Natural killer cell treated with Interleukin-12 subunit alpha and Interleukin-12 subunit beta and Interleukin-15 and Interleukin-18, amount 100 ng/mL, for 72 hours (primary cell): ENCODE results near the gene ANAPC5. TPM values are rescaled to one million over a fixed set of nuclear protein-coding genes. Genes with fewer than 3 reads are reported as not detected.
A peak's percentile ranks its signal among the peaks of the same experiment; 100 is the strongest.
"Not testable (repeated sequence)": the region's sequence is repeated elsewhere in the genome, so short reads cannot be mapped to it uniquely, and the experiment has no call there.

ENCODE experiments used
- ATAC-seq, 2 donors: fragments of 150-1000 bp; cut with Tn5 transposase in 1 of 2; sonication (Bioruptor Pico), chemical (Tn5 transposase) in 1 of 2; 2 replicates each; pipeline ENCODE4 v1.10.0; 2021
- DNase-seq: peaks from one replicate; pipeline ENCODE4 v3.0.0; 2022; ENCODE audit warnings: low spot score
- H3K27ac Mint-ChIP-seq, 2 donors: 1 replicate in 1 of 2; 2 replicates in 1 of 2; pipeline ENCODE4 v1.8.0; 2022; ENCODE audit warnings: mixed read lengths in 2 of 2, mild to moderate bottlenecking in 1 of 2, moderate library complexity in 1 of 2
- H3K27me3 Mint-ChIP-seq, 2 donors: 1 replicate in 1 of 2; 2 replicates in 1 of 2; pipeline ENCODE4 v1.8.0; 2022; ENCODE audit warnings: mixed read lengths in 2 of 2
- H3K36me3 Mint-ChIP-seq: one replicate; pipeline ENCODE4 v1.8.0; 2022; ENCODE audit warnings: mixed read lengths
- H3K4me1 Mint-ChIP-seq, 2 donors: 1 replicate in 1 of 2; 2 replicates in 1 of 2; pipeline ENCODE4 v1.8.0; 2022; ENCODE audit warnings: low read depth in 2 of 2, mixed read lengths in 2 of 2, mild to moderate bottlenecking in 1 of 2
- H3K4me3 Mint-ChIP-seq: one replicate; pipeline ENCODE4 v1.8.0; 2022; ENCODE audit warnings: mixed read lengths
- H3K9me3 Mint-ChIP-seq: 2 replicates; pipeline ENCODE4 v1.8.0; 2022; ENCODE audit warnings: mixed read lengths
- total RNA-seq, 2 donors: library from RNA; stranded (reverse); gene quantifications; one replicate each; pipeline ENCODE4 v1.2.3, GENCODE V29; 2022

Gene ANAPC5
- total RNA-seq, 2 donors from 2014 or later, result 130 to 229 TPM

DNA sequence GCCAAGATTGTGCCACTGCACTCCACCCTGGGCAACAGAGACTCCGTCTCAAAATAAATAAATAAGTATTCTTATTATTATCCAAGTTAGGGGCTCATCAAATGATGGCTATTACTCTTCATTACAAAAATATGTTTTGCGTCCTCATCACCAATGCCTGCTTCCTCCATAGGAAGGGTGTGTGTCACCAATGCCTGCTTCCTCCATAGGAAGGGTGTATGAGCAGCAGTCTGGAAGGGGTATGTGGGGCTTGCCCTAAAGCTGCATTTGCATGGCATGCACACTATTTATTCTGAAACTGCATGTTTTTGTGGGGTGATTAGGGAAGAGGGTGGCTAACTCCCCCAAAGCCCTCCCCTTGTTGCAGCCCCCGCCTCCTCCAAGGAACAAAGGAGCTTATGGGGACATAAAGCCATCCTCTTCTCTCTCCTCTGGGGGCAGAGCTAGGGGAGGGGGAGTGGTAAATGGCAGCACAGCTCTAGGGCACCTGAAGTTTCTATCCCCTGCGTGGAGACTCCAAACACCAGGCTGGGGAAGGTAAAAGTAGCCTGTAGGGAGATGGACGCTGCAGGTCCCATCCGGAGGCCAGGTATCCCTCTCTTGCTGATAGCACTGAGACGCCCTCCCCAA, 57.0 kb downstream of the ANAPC5 start:
- no peak for ATAC-seq
- H3K4me1 Mint-ChIP-seq, result peaks cover 6 to 11% of the 10 kb centered on the region in 2 donors
- H3K36me3 Mint-ChIP-seq, result no peaks in the 10 kb centered on the region
- no peaks in the 10 kb centered on the region for H3K9me3 Mint-ChIP-seq
- H3K27me3 Mint-ChIP-seq, result no peaks in the 10 kb centered on the region
- DNase-seq, result no peak
- H3K4me3 Mint-ChIP-seq, result peak overlapping the region; percentile 85
- peak overlapping the region; percentile 59 to 73 for H3K27ac Mint-ChIP-seq

DNA sequence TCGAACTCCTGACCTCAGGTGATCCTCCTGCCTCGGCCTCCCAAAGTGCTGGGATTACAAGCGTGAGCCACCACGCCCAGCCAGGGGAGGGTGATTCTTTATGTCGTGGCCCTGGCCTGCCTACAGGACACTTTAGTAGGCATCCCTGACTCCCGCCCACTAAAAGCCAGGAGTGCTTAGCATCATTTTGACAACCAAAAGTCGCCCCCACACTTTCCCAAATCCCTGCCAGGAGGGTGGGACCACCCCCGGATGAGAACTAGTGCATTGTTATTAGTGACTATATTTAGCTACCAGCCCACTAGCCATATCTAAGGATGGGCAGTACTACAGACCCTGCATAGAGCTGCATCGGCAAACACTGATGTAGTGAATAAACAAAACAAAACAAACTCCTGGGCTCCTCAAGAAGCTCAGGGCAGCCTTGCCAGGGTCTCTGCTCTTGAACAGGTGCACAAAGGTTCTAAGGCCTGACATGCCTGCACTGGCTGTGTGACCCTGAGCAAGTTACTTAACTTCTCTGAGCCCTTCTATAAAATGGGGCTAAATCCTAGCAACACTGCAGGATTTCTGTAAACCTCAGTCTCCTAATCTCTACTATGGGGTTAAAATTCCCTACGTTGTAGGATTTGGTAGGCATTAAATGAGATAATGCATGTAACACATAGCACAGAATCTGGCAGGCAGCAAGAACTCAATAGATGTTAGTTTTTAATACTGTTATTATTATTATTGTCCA, 57.9 kb downstream of the ANAPC5 start:
- ATAC-seq (no peak), DNase-seq (no peak)
- Mint-ChIP-seq H3K9me3 (no peaks in the 10 kb centered on the region), H3K27me3 (no peaks in the 10 kb centered on the region), H3K27ac (no peak overlapping the region), H3K4me3 (no peak overlapping the region), H3K4me1 (peaks cover 6 to 11% of the 10 kb centered on the region in 2 donors), H3K36me3 (no peaks in the 10 kb centered on the region)

DNA sequence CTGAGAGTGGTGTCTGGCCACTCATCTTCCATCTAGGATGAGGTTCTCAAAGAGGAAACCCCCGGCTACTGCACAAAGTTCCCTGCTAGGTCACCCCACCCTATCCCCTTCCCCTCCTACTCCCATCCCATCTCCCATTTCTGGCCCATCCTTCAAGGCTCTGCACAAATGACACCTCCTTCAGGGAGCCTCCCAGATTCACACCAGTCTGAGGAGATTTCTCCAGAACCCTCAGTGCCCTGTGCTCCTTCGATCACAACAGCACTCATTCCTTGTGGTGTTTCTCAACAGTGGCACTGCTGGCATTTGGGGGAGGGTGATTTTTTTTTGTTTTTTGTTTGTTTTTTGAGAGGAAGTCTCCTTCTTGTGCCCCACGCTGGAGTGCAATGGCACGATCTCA, 58.6 kb downstream of the ANAPC5 start:
- ATAC-seq (no peak), DNase-seq (no peak)
- Mint-ChIP-seq H3K9me3 (no peaks in the 10 kb centered on the region), H3K36me3 (no peaks in the 10 kb centered on the region), H3K4me3 (no peak overlapping the region), H3K27me3 (no peaks in the 10 kb centered on the region), H3K27ac (no peak overlapping the region), H3K4me1 (peaks cover 6 to 11% of the 10 kb centered on the region in 2 donors)

DNA sequence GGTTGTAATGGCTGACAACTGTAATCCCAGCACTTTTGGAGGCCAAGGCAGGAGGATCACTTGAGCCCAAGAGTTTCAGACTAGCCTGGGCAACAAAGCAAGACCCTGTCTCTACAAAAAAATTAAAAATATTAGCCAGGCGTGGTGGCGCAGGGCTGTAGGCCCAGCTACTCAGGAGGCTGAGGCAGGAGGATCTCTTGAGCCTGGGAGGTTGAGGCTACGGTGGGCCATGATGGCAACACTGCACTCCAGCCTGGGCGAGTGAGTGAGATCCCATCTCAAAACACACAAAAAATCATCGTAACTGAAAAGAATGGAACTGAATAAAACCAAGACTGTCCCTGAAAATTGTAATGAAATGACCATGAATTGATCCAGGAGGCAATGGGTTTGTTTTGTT, 61.8 kb downstream of the ANAPC5 start:
- Mint-ChIP-seq H3K27me3 (no peaks in the 10 kb centered on the region), H3K9me3 (no peaks in the 10 kb centered on the region), H3K4me1 (peaks cover 1 to 5% of the 10 kb centered on the region in 2 donors), H3K27ac (no peak overlapping the region), H3K4me3 (no peak overlapping the region), H3K36me3 (no peaks in the 10 kb centered on the region)
- ATAC-seq, result no peak
- DNase-seq, result no peak

DNA sequence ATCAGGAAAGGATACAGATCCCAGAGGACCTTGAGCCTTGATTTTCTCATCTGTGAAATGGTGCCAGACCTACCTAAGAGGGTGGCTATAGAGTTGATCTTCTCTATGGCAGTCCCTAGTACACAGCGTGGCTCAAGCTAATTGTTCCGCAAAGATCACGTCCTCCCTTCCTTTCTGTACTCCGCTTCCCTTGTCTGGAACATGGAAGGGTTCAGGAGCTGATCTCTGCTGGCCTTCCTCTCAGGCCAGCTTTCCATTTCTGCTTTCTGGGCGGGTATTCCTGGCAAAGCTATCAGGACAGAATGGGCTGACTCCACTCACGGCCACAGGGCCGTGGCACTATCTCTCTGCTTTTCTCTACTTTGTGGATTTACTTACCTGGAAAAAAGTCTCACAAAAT, 62.2 kb downstream of the ANAPC5 start:
- DNase-seq (no peak), ATAC-seq (no peak)
- no peak overlapping the region for H3K27ac Mint-ChIP-seq
- H3K4me1 Mint-ChIP-seq, result peaks cover 0 to 2% of the 10 kb centered on the region in 2 donors
- no peaks in the 10 kb centered on the region for H3K36me3 Mint-ChIP-seq
- no peaks in the 10 kb centered on the region for H3K9me3 Mint-ChIP-seq
- no peak overlapping the region for H3K4me3 Mint-ChIP-seq
- H3K27me3 Mint-ChIP-seq, result no peaks in the 10 kb centered on the region

DNA sequence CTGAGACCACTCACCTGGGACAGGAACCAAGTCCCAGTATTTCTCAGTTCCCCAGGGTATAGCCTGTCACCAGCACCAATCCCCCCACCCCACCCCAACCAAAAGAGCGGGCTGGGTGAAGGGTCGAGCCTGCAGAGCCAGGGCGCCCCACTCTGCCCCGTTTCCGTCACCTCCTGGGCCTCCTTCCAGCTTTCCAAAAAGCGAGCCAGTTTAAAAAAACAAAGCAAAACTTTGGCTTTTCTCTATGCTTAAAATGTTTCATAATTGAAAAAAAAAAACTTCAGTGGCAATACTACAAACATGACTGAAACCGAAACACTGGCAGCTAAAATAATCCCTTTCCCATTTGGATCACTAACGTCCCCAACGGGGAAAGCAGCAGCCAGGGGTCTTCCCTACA, 63.2 kb downstream of the ANAPC5 start:
- Mint-ChIP-seq H3K27me3 (no peaks in the 10 kb centered on the region), H3K9me3 (no peaks in the 10 kb centered on the region), H3K4me3 (no peak overlapping the region), H3K36me3 (no peaks in the 10 kb centered on the region), H3K4me1 (peaks cover 0 to 2% of the 10 kb centered on the region in 2 donors), H3K27ac (no peak overlapping the region)
- DNase-seq (no peak), ATAC-seq (no peak)

DNA sequence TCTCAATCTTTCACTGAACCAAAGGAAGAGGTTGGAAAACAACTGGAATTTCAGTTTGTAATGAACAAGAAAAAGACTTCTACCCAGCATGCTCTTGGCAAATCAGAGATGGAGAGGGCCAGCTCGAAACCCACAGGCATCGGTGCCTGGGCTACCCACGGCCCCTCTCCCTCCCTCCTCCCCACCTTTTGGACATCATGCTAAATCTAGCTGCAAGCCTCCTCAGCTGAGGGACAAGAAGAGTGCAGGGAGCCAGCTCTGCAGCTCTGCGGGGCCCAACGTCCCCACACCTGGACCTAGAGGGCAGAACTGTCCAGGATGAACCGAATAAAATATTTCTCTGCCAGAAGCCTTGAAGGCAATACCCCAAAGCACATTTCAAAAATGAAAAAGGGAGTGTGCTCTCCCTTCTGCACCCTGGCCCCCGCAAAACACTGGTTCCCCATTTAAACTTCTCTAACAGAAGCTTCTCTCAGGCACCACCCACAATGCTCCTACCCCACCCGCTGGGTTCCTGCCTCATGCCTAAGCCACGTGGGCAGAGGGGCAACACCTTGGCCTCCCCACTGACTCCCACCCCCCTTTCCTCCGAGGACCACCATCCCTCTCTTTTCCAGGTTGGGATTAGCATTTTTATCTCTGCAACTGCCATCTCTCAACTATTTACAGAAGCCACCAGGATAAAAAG, 63.9 kb downstream of the ANAPC5 start:
- H3K36me3 Mint-ChIP-seq, result no peaks in the 10 kb centered on the region
- ATAC-seq (no peak), DNase-seq (no peak)
- H3K4me3 Mint-ChIP-seq, result no peak overlapping the region
- H3K9me3 Mint-ChIP-seq, result no peaks in the 10 kb centered on the region
- peaks cover 0 to 2% of the 10 kb centered on the region in 2 donors for H3K4me1 Mint-ChIP-seq
- no peak overlapping the region for H3K27ac Mint-ChIP-seq
- no peaks in the 10 kb centered on the region for H3K27me3 Mint-ChIP-seq

DNA sequence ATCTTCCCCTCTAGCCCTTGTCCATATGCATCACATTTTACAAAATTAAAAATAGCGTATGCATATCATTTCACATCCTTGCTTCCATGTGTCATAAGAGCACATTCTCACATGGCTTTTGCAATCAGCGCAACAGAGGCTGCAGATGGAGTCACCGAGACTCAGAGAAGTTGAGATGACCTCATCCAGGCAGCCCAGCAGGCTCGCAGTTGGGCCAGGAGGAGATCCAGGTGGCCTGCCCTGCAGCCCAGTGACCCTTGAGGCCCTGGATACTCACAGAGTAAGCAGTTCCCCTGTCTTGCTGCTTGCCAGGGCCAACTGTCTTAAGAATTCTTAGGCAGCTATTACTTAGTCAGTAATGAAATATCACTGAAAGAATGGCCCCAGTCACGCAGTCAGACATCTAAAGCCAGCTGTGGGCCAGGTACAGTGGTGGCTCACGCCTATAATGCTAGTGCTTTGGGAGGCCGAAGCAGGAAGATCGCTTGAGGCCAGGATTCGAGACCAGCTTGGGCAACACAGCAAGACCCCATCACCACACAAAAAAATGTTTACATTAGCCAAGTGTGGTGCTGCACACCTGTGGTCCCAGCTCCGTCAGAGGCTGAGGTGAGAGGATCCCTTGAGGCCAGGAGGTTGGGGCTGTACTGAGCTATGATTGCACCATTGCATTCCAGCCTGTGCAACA, 64.8 kb downstream of the ANAPC5 start:
- Mint-ChIP-seq H3K4me1 (peaks cover 0 to 2% of the 10 kb centered on the region in 2 donors), H3K27me3 (no peaks in the 10 kb centered on the region), H3K27ac (no peak overlapping the region), H3K9me3 (no peaks in the 10 kb centered on the region), H3K4me3 (no peak overlapping the region), H3K36me3 (no peaks in the 10 kb centered on the region)
- ATAC-seq (no peak), DNase-seq (no peak)

DNA sequence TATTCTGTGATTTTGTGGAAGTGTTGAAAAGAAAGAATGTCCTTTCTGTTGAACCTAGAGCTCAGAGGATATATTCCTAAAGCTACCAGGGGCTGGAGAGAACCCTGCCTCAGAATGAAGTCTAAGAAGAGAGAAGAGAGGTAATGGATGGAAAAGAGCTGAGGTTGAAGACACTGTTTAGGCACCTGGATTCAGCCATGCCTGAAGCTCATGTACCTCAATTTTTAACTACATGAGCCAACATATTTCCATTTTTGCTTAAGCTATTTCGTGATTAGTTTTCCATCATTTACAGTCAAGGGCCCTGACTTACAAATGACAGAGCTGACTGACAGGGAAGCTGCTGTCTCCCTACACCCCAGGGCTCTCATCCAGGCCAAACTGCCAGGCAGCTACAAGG, 66.4 kb downstream of the ANAPC5 start:
- no peaks in the 10 kb centered on the region for H3K9me3 Mint-ChIP-seq
- no peaks in the 10 kb centered on the region for H3K36me3 Mint-ChIP-seq
- no peak for DNase-seq
- no peaks in the 10 kb centered on the region for H3K27me3 Mint-ChIP-seq
- no peak overlapping the region for H3K4me3 Mint-ChIP-seq
- no peak for ATAC-seq
- no peaks in the 10 kb centered on the region for H3K4me1 Mint-ChIP-seq
- no peak overlapping the region for H3K27ac Mint-ChIP-seq

DNA sequence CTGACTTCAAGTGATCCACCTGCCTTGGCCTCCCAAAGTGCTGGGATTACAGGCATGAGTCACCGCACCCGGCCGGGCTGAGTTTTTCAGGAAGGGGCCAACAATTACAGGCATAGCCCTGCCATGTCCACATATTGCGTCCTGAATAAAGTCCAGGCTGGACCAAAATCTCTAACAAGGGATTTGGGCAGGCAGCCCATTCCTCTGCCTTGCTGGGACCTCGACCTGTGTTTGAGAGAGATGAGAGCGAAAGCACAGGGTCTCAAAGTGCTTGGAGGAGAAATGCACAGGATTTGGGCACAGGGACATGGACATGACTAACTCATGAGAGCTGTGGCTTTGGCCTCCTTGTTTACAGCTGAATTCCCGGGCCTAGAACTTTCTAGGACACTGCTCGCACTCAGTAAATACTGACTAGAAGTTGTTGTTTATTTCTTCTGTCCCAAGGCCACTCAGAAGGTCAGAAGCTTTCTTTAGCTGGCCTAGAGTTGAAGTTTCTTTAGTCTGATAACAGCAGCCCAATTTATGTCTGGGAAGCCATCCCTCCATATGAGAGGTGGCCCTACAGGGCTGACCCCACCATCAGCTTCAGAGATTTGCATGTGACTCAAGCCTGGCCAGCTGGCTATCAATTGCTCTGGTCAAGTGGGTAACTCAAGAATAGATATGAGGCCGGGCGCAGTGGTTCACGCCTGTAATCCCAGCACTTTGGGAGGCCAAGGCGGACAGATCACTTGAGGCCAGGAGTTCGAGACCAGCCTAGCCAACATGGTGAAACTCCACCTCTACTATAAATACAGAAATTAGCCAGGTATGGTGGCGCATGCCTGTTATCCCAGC, 67.4 kb downstream of the ANAPC5 start:
- no peak for DNase-seq
- no peaks in the 10 kb centered on the region for H3K4me1 Mint-ChIP-seq

DNA sequence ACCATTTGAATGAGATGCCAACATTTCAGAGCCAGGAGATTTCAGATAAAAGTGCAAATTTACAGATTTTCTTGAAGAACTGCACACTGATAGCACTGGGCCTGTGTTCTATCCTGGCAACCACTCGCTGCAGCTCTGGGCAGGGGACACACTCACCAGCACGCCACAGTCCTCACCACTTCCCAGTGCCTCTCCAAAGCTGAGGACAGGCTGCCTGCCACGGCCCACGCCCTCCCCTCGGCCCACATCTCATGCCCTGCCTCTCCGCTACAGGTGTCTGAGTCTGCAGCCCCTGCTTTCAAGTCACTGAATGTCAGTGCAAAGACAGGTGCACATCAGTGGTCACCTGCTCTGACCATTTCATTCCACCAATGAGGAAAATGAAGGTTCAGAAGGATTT, 68.4 kb downstream of the ANAPC5 start:
- Mint-ChIP-seq H3K4me1 (no peaks in the 10 kb centered on the region), H3K36me3 (no peaks in the 10 kb centered on the region), H3K27ac (no peak overlapping the region), H3K4me3 (no peak overlapping the region), H3K9me3 (no peaks in the 10 kb centered on the region), H3K27me3 (no peaks in the 10 kb centered on the region)
- DNase-seq (no peak), ATAC-seq (no peak)

More for the DNA sequence above, 67.4 kb downstream of the ANAPC5 start:
- Mint-ChIP-seq H3K36me3 (no peaks in the 10 kb centered on the region), H3K27ac (no peak overlapping the region), H3K4me3 (no peak overlapping the region), H3K9me3 (no peaks in the 10 kb centered on the region), H3K27me3 (no peaks in the 10 kb centered on the region)
- no peak for ATAC-seq

DNA sequence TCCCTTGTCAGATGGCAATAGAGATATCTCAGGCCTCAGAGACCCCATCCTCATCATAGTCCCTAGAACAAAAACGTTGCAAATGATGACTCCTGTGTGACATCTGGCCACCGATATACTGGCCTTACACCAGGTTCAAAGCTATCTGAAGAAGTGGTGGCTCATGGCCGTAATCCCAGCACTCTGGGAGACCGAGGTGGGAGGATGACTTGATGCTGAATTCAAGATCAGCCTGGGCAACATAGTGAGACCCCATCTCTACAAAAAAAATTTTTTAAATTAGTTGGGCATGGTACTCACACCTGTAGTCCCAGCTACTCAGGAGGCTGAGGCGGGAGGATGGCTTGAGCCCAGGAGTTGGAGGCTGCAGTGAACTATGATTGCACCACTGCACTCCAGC, 68.8 kb downstream of the ANAPC5 start:
- Mint-ChIP-seq H3K9me3 (no peaks in the 10 kb centered on the region), H3K27me3 (no peaks in the 10 kb centered on the region), H3K4me1 (no peaks in the 10 kb centered on the region), H3K36me3 (no peaks in the 10 kb centered on the region), H3K4me3 (no peak overlapping the region), H3K27ac (no peak overlapping the region)
- DNase-seq (no peak), ATAC-seq (no peak)

DNA sequence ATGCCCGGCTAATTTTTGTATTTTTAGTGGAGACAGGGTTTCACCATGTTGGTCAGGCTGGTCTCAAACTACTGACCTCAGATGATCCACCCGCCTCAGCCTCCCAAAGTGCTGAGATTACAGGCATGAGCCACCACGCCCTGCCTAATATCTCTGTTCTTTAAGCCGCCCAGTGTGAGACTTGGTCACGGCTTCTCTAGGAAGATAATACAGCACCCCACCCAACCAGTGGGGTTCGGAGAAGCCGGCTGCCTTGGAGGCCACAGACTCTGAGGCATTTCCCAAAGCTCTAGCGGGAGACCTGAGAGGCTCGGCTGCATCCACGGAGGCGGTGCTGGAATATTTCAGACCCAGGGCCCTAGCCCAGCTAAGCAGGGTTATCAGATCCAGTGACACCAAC, 69.3 kb downstream of the ANAPC5 start:
- H3K27ac Mint-ChIP-seq, DNase-seq, H3K9me3 Mint-ChIP-seq, ATAC-seq, H3K27me3 Mint-ChIP-seq, H3K36me3 Mint-ChIP-seq, H3K4me3 Mint-ChIP-seq, H3K4me1 Mint-ChIP-seq: not testable (repeated sequence)
